GM10266 (cell line): ENCODE results near the gene SAMD7.

Experiments used
- DNase-seq: peaks from one replicate; pipeline ENCODE4 v3.0.0; 2012; ENCODE audit errors: extremely low spot score
- TF ChIP-seq, protein P1 (sequence below): IDR thresholded peaks from 2 replicates; pipeline ENCODE4 v1.5.1; 2012; ENCODE audit warnings: mild to moderate bottlenecking, low read depth; ENCODE audit not compliant: control insufficient read depth, insufficient read depth; ENCODE audit errors: missing control alignments

The SAMD7 gene

DNA sequence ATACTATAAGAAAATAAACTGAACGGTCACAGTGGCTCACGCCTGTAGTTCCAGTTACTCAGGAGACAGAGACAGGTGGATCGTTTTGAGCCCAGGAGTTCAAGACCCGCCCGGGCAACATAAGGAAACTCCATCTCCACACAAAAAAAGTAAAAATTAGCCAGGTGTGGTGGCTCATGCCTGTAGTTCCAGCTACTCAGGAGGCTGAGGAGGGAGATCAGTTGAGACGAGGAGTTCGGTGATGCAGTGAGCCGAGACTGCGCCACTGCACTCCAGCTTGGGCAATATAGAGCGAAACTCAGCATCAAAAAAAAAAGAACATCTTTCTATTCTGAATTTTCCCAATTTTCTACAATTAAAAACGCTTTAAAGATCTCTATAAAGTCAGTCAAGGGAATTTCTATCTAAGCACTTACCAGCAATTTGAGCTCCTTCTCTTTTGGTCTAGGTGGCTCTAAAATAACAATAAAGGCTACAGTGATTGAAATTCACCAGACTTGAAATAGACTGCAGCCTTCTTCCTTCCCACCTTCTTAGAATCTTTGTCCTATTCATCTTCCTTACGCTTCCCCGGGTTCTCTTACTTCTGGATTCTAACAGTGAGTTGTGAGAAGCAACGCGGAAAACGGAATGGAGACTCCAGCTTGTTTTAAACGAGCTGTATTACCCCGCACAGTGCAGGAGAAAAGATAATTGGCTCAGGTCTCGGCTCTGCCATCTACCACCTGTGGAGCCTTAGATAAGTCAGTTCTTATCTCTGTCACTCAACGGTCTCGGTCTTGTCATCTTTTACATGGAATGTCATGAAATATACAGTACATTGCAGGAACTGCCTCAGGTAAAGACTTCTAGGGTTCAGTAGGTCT is 54.4 kb downstream of the SAMD7 start:
- TF ChIP-seq, protein P1, sequence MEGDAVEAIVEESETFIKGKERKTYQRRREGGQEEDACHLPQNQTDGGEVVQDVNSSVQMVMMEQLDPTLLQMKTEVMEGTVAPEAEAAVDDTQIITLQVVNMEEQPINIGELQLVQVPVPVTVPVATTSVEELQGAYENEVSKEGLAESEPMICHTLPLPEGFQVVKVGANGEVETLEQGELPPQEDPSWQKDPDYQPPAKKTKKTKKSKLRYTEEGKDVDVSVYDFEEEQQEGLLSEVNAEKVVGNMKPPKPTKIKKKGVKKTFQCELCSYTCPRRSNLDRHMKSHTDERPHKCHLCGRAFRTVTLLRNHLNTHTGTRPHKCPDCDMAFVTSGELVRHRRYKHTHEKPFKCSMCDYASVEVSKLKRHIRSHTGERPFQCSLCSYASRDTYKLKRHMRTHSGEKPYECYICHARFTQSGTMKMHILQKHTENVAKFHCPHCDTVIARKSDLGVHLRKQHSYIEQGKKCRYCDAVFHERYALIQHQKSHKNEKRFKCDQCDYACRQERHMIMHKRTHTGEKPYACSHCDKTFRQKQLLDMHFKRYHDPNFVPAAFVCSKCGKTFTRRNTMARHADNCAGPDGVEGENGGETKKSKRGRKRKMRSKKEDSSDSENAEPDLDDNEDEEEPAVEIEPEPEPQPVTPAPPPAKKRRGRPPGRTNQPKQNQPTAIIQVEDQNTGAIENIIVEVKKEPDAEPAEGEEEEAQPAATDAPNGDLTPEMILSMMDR: no peak
- no peak for DNase-seq

DNA sequence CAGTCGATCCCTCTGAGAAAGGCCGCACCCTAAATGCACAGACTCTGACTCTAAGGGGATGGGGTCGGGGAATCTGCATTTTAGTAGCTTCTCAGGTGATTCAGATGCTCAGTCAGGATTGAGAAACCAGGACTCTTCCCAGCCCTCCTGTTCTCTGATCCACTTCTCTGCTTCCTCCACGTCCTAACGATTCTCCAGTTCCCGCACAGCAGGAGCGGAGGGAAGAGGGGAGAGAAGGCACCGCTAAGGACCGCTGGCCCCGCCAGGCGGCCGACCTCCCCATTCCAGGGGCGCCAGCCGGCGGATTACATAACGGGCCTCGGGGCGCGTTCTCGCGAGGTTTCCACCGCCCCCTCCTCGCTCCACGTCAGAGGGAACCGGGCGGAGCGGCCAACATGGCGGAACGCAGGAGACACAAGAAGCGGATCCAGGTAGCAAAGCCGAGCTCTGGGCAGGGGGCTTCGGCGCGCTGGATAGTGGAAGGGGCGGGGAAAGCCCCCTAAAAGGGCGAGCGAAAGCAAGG is 55.1 kb downstream of the SAMD7 start, which contains the start of gene SEC62:
Gene SEC62 (plus strand): TSS at position 380 of the 523 bp plus-strand sequence. CDS start 16 bp downstream, at position 396.
- TF ChIP-seq, protein P1: peak; percentile 78
- peak; percentile 94 for DNase-seq

DNA sequence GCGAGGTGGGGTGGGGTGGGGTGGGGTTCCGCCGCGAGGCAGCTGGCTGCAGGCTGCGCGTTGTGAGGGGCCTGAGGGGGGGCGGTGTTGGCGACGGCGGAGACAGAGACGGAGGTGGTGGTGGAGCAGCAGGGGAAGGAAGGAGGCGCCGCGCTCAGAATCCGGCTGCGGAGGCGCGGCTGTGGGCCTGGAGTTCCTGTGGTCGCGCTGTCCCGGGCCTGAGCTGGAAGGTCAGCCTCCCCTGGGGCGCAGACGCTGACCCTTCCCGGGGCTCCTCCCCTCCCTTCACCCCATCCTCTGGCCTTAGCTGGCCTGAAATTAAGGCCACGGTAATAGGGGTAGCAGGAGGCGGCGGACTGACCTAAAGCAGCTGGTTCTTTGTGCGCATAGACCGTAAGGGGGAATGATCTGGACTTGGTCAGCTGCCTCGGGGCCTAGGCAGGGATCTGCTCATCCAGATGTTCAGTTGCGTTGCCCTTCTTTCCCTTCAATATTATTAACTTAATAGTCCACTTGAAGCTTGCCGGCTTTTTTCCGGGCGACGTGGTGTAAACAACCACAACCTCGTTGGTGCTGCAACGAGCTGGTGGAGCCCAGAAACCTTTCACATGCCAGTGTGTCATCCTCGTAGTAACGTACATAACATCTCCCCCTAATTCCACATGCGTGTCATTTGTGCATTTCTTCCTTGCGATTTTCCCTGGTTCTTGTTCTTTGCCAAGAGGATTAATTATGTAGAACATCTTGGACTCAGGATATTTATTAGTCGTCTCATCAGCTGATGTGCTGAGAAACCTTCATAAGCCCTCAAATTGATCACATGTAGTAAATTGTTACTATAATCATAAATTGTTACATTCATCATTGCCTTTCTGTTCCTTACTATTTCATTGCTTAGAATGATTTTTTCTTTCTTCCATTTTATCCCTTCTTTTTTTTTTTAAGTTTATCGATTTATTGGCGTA is 55.9 kb downstream of the SAMD7 start:
- TF ChIP-seq, protein P1: peak; percentile 13
- peak; percentile 47 for DNase-seq

DNA sequence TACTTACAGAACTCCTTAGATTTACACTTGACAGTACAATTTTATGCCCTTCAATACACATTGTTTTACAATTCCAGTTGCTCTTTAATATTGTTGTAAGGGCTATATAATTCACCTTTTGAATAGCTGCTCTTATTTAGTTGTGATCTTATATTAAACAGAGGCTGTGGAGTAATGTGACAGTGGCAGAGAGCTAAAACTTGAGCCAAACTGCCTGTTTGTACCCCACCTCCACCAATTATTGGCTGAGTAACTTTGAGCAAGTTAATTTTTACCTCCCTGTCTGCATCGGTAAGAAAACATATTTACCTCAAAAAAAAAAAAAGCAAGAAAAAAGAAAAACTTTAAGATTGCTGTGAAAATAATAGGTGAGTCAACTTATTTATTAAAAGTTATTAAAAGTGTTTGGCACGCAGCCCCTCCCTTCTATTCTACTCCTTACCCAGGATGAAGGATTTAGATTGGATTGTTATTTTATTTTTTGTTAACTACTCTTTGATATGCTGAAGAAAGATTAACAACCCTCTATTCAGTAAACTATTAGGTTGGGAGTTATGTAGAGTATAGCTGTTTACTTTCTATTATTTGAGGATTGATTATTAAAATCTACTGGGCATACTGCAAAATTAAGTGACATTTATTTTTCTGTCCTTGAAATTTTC is 57.0 kb downstream of the SAMD7 start:
- no peak for DNase-seq

DNA sequence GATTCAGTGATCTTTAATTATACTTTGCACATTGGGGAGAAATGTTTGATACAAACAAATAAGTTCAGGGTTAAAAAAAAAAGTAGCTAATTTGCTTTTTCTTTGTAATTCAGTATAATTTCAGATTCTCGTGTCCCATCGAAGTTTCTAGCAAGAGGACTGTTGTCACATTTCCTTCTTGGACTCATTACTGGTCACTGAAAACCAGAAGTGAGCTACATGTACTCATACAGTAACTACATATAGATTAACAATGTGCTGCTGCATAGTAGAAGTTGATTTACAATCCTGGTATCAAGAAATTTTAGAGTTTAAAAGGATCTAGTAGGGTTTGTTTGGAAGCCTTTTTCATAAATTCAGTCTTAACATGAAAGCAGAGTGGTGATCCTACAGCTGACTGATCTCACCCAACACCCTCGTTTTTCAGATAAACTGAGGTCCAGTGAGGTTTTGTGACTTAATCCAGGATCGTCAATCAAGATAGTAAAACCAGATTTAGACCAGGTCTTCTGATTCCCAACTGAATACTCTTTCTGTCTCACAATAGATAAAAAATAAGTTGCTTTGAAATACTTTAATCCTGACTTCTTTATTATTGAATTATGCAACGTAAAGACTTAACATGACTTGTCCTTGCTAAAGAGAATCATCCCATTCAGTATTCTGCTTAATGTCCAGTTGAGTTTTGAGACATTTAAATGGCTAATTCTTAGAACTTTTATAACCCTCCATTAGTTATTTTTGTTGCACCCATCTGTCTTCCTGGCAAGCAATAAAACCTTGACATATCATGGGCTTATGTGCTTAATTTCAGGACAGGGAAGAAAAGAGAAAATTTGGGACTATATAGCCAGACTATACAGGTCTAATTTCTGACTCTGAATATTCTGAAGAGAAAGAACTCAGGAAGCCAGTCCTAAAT is 58.1 kb downstream of the SAMD7 start:
- TF ChIP-seq, protein P1: no peak
- no peak for DNase-seq

More for the DNA sequence above, 57.0 kb downstream of the SAMD7 start:
- TF ChIP-seq, protein P1: no peak

DNA sequence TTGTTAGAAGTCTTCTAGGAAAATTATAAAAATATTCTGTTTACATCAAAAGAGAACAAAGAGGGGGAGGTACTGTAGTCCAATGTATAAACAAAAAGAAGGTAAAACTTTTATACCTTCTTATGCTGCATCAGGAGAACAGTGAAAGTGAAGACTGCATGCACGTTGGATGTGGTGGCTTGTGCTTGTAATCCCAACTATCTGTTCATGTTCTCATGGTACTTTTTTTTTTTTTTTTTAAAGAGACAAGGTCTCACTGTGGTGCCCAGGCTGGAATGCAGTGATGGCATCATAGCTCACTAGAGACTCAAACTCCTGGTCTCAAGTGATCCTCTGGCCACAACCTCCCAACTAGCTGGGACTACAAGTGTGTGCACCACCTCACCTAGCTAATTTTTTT is 59.5 kb downstream of the SAMD7 start:
- TF ChIP-seq, protein P1: no peak
- DNase-seq: no peak
